ENCODE data around the gene LRRC70.
"Not testable (repeated sequence)": the region's sequence is repeated elsewhere in the genome, so short reads cannot be mapped to it uniquely, and the experiment has no call there.

Gene LRRC70

GRCh38 chr5:62578540-62578939, at the start of gene LRRC70:
LRRC70 (plus strand) TSS chr5:62578819; CDS start chr5:62579439, 620 bp downstream.
- DNase-seq (ENCODE audit: low read depth): no peak

GRCh38 chr5:62533597-62533996, 45.0 kb upstream of the LRRC70 start:
- DNase-seq (ENCODE audit: low read depth): no peak

- DNase-seq (ENCODE audit: low read depth): no peak
These were observed 44.0 kb upstream of the LRRC70 start for GRCh38 chr5:62534461-62535236.

GRCh38 chr5:62536232-62536631, 42.4 kb upstream of the LRRC70 start:
- DNase-seq (ENCODE audit: low read depth): no peak

- DNase-seq (ENCODE audit: low read depth): no peak
These were observed 41.8 kb upstream of the LRRC70 start for GRCh38 chr5:62536783-62537182.

- DNase-seq (ENCODE audit: low read depth): no peak
These were observed 40.3 kb upstream of the LRRC70 start for GRCh38 chr5:62538017-62538942.

- no peak for DNase-seq (ENCODE audit: low read depth)
These were observed 35.9 kb upstream of the LRRC70 start for GRCh38 chr5:62542720-62543119.

GRCh38 chr5:62547945-62548630, 30.5 kb upstream of the LRRC70 start:
- DNase-seq (ENCODE audit: low read depth): no peak

GRCh38 chr5:62550103-62550502, 28.5 kb upstream of the LRRC70 start:
- DNase-seq (ENCODE audit: low read depth): no peak

GRCh38 chr5:62555930-62556329, 22.7 kb upstream of the LRRC70 start:
- DNase-seq (ENCODE audit: low read depth): no peak

GRCh38 chr5:62558941-62559340, 19.7 kb upstream of the LRRC70 start:
- no peak for DNase-seq (ENCODE audit: low read depth)

- no peak for DNase-seq (ENCODE audit: low read depth)
These were observed 17.8 kb upstream of the LRRC70 start for GRCh38 chr5:62560786-62561185.

GRCh38 chr5:62561896-62562295, 16.7 kb upstream of the LRRC70 start:
- DNase-seq (ENCODE audit: low read depth): no peak

- DNase-seq (ENCODE audit: low read depth): no peak
These were observed 15.8 kb upstream of the LRRC70 start for GRCh38 chr5:62562867-62563266.

GRCh38 chr5:62564101-62564500, 14.5 kb upstream of the LRRC70 start:
- no peak for DNase-seq (ENCODE audit: low read depth)

- DNase-seq (ENCODE audit: low read depth): not testable (repeated sequence)
These were observed 12.9 kb upstream of the LRRC70 start for GRCh38 chr5:62565740-62566139.

GRCh38 chr5:62568143-62568542, 10.5 kb upstream of the LRRC70 start:
- no peak for DNase-seq (ENCODE audit: low read depth)

- DNase-seq (ENCODE audit: low read depth): no peak
These were observed 9.7 kb upstream of the LRRC70 start for GRCh38 chr5:62568800-62569432.

GRCh38 chr5:62569470-62569869, 9.1 kb upstream of the LRRC70 start:
- no peak for DNase-seq (ENCODE audit: low read depth)

GRCh38 chr5:62572918-62573514, 5.6 kb upstream of the LRRC70 start:
- no peak for DNase-seq (ENCODE audit: low read depth)

GRCh38 chr5:62574599-62574998, 4.0 kb upstream of the LRRC70 start:
- DNase-seq (ENCODE audit: low read depth): no peak

GRCh38 chr5:62575066-62575465, 3.6 kb upstream of the LRRC70 start:
- DNase-seq (ENCODE audit: low read depth): no peak
